Measurements from ENCODE around the gene LTBR. TPM values are rescaled to one million over a fixed set of nuclear protein-coding genes. Genes with fewer than 3 reads are reported as not detected.
"Not testable (repeated sequence)": the region's sequence is repeated elsewhere in the genome, so short reads cannot be mapped to it uniquely, and the experiment has no call there.

The LTBR gene
- total RNA-seq, 2 donors from 2014 or later: 0.47 to 1.4 TPM

DNA sequence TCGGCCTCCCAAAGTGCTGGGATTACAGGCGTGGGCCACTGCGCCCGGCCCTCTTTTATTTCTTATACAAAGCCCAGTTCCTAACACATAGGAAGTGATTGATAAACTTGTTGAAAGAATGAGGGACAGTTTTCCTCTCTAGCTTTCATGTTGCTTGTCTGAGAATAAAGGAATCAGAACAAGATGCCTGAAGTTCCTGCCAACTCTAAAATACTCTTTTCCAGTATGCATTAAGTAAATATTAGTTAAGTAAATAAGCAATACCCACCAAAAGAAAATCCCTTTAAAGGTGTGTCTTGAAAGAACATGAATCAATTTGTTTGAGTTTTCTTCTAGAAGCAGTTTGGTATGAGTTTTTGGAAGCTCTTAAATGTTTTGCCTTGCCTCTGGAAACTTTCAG, 36.4 kb downstream of the LTBR start:
- peaks cover 4% of the 10 kb centered on the region for H3K36me3 Mint-ChIP-seq (ENCODE audit: low read depth)
- no peak overlapping the region for H3K4me3 Mint-ChIP-seq
- peaks cover 11% of the 10 kb centered on the region for H3K4me1 Mint-ChIP-seq
- peak overlapping the region; percentile 11 for H3K27ac Mint-ChIP-seq
- H3K9me3 ChIP-seq (ENCODE audit: control insufficient read depth, low read length, poor library complexity, severe bottlenecking): no peaks in the 10 kb centered on the region
- DNase-seq (no peak), ATAC-seq (no peak)
- peaks cover 8% of the 10 kb centered on the region for H3K27me3 Mint-ChIP-seq

DNA sequence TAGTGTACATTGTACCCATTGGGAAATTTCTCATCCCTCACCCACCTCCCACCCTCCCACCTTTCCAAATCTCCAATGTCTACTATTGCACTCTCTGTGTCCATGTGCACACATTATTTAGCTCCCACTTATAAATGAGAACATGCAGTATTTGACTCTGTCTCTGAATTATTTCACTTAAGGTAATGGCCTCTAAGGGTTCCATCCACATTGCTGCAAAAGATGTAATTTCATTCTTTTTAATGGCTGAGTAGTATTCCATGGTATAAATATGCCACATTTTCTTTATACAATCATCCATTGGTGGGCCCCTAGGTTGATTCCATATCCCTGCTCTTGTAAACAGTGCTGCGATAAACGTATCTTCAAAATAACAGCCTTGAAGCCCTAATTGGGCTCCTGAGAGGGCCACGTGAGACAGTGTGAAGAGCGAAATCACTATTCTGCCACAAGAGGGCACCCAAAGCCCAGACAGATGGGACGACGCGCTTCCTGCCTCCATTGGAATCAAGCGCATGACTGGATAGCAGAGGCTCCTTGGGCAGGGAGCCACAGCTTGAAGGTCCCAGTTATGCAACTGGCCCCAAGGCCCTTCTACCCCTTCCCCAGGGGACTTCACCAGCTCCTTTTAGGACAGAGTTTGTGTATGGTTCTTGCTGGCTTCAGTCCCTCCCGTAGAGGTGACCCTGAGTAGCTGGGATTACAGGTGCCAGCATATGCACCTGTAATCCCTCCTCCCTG, 39.5 kb downstream of the LTBR start:
- Mint-ChIP-seq H3K4me1 (peaks cover 21% of the 10 kb centered on the region), H3K4me3 (no peak overlapping the region)

DNA sequence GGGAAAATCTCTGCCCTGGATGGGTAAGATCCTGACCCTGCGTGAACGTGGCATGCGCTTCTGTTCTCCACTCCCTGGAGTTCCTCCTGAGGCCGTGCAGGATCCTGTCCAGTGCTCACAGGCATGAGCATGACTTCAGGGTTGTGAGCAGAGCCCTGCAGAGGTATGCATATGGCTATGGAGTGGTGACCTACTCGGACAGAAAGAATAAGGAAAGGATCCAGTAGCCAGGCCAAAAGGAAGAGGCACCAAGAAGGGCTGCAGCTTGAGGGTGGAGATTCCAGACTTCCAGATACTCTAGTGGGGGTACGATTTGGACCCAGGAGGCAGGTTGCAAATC, 40.0 kb downstream of the LTBR start:
- no peak for DNase-seq
- H3K4me3 Mint-ChIP-seq: no peak overlapping the region
- no peak for ATAC-seq
- H3K4me1 Mint-ChIP-seq: peaks cover 21% of the 10 kb centered on the region
- H3K27ac Mint-ChIP-seq: no peak overlapping the region
- H3K9me3 ChIP-seq (ENCODE audit: control insufficient read depth, low read length, poor library complexity, severe bottlenecking): no peaks in the 10 kb centered on the region
- H3K27me3 Mint-ChIP-seq: no peaks in the 10 kb centered on the region
- H3K36me3 Mint-ChIP-seq (ENCODE audit: low read depth): no peaks in the 10 kb centered on the region

More for the DNA sequence above, 39.5 kb downstream of the LTBR start:
- Mint-ChIP-seq H3K27ac (no peak overlapping the region), H3K36me3 (ENCODE audit: low read depth) (no peaks in the 10 kb centered on the region), H3K27me3 (no peaks in the 10 kb centered on the region)
- DNase-seq (peak; percentile 50 to 64 (median 60)), ATAC-seq (peak; percentile 87)
- H3K9me3 ChIP-seq (ENCODE audit: control insufficient read depth, low read length, poor library complexity, severe bottlenecking): no peaks in the 10 kb centered on the region

DNA sequence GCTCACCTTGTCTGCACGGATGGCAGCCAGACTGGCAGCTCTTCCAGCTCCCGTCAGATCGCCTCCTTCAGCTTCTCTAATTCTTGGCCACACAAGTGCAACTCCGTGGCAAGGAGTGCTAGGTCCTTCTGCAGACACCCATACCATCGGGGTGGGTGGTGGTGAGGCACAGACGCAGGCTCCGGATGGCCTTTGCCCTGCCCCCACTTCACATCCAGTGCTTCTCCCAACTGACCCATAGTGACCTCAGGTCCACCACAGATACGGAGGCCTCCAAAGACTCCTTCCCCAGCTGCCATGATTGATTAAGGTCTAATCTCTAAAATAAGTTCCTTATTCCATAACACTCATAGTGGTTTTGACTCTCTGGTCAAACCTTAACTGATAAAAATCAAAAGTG, 40.9 kb downstream of the LTBR start:
- no peak overlapping the region for H3K27ac Mint-ChIP-seq
- ATAC-seq: no peak

DNA sequence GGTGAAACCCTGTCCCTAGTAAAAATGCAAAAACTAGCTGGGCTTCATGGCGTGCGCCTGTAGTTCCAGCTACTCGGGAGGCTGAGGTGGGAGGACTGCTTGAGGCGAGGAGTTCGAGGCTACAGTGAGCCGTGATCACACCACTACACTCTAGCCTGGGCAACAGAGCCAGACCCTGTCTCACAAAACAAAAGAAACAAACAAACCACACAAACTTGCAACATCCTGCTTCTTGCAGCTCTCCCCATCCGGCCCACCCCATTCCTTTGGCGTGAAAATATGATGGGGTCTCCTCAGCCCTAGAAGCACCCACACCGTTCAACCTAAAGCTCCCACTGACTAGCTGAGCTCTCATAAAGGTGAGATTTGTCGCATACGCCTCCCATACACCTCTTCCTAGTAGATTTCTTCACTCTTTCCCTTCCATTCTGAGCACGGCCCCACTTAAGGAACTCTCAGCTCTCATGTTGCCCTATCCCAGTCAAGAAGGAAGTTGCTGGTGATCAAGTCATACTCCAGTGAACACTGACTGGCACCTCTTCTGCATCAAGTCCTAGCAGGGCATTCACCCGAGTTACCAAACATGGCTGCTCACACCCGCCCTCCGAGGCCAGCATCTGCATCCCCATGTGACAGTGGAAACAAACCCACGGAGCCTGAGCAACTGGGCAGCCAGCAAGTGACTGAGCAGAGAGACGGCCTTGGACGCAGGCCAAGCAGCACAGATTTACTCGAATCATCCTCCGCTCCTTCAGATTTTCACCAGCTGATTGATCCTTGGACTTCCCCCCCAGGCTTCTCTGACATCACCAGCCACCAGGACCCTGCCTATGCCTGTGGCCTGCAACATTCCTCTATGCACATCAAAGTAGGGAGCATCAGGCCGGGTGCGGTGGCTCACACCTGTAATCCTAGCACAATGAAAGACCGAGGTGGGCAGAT, 41.9 kb downstream of the LTBR start:
- Mint-ChIP-seq H3K27me3 (no peaks in the 10 kb centered on the region), H3K36me3 (ENCODE audit: low read depth) (no peaks in the 10 kb centered on the region), H3K4me3 (no peak overlapping the region), H3K27ac (peak overlapping the region; percentile 98), H3K4me1 (peaks cover 23% of the 10 kb centered on the region)
- H3K9me3 ChIP-seq (ENCODE audit: control insufficient read depth, low read length, poor library complexity, severe bottlenecking): no peaks in the 10 kb centered on the region
- DNase-seq (no peak), ATAC-seq (no peak)

More for the DNA sequence above, 40.9 kb downstream of the LTBR start:
- Mint-ChIP-seq H3K36me3 (ENCODE audit: low read depth) (no peaks in the 10 kb centered on the region), H3K4me3 (no peak overlapping the region), H3K27me3 (no peaks in the 10 kb centered on the region), H3K4me1 (peaks cover 21% of the 10 kb centered on the region)
- DNase-seq: no peak
- H3K9me3 ChIP-seq (ENCODE audit: control insufficient read depth, low read length, poor library complexity, severe bottlenecking): no peaks in the 10 kb centered on the region

DNA sequence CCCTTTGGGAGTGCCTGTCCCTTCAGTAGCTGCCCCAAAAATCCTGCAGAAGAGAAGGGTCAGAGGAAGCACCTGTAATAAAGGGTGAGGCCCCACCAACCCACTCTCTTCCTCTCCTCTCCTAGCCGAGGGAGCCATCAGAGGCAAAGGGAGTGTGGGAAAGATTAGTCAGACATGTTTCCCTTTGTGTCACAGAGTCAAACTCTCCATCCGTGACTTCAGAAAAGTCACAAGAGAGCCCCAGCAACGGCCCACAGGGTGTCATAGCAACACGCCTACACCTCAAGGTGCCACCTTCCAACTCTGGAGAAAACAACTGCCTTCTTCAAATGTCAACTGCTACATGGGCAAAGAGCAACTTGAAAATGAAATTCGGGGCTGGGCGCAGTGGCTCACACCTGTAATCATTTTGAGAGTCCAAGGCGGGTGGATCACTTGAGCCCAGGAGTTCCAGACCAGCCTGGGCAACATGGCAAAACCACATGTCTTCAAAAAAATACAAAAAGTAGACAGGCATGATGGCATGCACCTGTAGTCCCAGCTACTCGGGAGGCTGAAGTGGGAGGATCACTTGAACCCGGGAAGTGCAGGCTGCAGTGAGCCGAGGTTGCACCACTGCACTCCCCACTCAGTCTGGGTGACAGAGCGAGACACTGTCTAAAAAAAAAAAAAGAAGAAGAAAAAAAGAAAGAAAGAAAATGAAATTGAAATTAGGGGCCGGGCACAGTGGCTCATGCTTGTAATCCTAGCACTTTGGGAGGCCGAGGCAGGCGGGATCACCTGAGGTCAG, 43.1 kb downstream of the LTBR start:
- H3K4me1 Mint-ChIP-seq: peaks cover 27% of the 10 kb centered on the region
- peak overlapping the region; percentile 66 for H3K4me3 Mint-ChIP-seq
- ATAC-seq: peak; percentile 78

DNA sequence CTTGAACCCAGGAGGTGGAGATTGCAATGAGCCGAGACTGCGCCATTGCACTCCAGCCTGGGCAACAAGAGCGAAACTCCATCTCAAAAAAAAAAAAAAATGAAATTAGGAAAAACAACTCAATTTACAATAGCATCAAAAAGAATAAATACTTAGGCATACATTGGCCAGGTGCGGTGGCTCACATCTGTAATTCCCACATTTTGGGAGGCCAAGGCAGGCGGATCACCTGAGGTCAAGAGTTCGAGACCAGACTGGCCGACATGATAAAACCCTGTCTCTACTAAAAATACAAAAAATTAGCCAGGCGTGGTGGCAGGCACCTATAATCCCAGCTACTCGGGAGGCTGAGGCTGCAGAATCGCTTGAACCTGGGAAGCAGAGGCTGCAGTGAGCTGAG, 43.8 kb downstream of the LTBR start:
- H3K27ac Mint-ChIP-seq: peak overlapping the region; percentile 98
- H3K36me3 Mint-ChIP-seq (ENCODE audit: low read depth); H3K27me3 Mint-ChIP-seq; DNase-seq; H3K4me3 Mint-ChIP-seq; H3K9me3 ChIP-seq (ENCODE audit: control insufficient read depth, low read length, poor library complexity, severe bottlenecking); ATAC-seq: not testable (repeated sequence)
- H3K4me1 Mint-ChIP-seq: peaks cover 29% of the 10 kb centered on the region

More for the DNA sequence above, 43.1 kb downstream of the LTBR start:
- Mint-ChIP-seq H3K27ac (peak overlapping the region; percentile 98), H3K27me3 (no peaks in the 10 kb centered on the region), H3K36me3 (ENCODE audit: low read depth) (no peaks in the 10 kb centered on the region)
- DNase-seq: peak in 2 of 3 donors; percentile 28 to 47
- H3K9me3 ChIP-seq (ENCODE audit: control insufficient read depth, low read length, poor library complexity, severe bottlenecking): no peaks in the 10 kb centered on the region

DNA sequence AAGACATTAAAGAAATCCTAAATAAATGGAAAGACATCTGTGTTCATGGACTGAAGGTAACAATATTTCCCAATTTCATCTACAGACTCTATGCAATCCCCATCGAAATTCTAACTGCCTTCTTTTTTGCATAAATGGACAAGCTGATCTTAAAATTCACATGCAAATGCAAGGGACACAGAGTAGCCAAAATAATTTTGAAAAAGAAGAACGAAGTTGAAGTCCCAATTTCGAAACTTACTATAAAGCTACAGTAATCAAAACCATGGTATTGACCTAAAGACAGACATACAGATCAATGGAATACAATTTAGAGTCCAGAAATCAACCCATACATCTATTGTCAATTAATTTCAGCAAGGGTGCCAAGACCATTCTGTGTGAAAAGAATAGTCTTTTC, 44.4 kb downstream of the LTBR start:
- H3K4me3 Mint-ChIP-seq: no peak overlapping the region
- H3K4me1 Mint-ChIP-seq: peaks cover 27% of the 10 kb centered on the region
- no peak for ATAC-seq

DNA sequence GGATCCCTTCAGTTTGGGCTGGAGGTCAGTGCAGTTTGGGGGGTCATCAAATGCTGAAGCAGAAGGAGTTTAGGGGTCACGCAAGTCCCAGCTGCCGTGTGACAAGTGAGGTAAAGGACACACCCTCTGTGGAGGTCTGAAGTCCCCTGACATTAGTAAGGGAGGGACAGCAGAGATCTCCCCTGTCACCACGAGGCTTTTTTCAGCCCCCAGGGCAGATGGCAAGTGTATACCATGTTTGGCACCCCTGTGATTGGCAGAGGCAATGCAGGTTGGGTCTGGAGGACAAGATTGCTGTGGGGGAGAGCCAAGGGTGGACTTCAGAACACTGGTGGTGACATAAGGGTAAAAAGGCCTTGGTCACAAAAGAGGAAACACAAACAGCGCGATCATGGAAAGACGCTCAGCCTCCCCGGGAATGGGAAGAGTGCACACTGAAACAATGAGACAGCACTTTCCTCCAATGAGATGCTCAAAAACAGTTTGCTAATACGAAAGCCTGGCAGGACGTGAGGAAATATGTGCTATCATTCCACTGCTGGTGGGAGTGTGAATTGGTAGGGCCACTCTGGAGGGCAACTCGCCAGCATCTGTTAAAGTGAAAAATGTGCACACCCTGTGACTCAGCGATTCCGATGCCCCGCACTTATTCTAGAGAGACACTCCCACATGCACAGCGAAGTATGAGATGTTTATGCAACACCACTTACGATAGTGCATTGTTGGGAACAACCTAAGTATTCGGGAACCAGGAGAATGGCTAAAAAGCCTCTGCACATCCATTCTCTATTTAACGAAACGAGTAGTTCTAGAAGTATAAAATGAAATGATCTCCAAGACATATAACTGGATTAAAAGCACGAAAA, 46.4 kb downstream of the LTBR start:
- Mint-ChIP-seq H3K27me3 (no peaks in the 10 kb centered on the region), H3K4me1 (peaks cover 27% of the 10 kb centered on the region), H3K36me3 (ENCODE audit: low read depth) (no peaks in the 10 kb centered on the region), H3K27ac (no peak overlapping the region), H3K4me3 (no peak overlapping the region)
- no peak for ATAC-seq
- no peaks in the 10 kb centered on the region for H3K9me3 ChIP-seq (ENCODE audit: control insufficient read depth, low read length, poor library complexity, severe bottlenecking)
- no peak for DNase-seq

More for the DNA sequence above, 44.4 kb downstream of the LTBR start:
- Mint-ChIP-seq H3K27me3 (no peaks in the 10 kb centered on the region), H3K27ac (no peak overlapping the region), H3K36me3 (ENCODE audit: low read depth) (no peaks in the 10 kb centered on the region)
- H3K9me3 ChIP-seq (ENCODE audit: control insufficient read depth, low read length, poor library complexity, severe bottlenecking): no peaks in the 10 kb centered on the region
- DNase-seq: no peak

DNA sequence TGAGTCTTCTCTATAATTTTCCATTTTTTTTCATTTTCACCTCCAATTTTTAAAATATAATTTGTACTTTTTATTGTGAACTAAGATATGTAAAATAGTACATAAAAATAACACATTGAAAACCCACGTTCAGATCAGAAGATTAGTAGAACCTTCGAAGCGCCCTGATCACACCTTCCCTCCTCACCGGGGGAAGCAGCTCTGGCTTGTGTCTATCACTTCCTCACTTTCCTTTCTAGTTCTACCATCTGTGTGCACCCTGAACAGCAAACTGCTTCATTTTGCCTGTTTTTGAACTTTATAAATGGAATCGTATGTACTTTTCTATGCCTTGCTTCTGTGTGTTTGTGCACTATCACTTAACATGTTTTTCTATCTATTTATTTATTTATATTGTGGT, 49.0 kb downstream of the LTBR start:
- no peaks in the 10 kb centered on the region for H3K27me3 Mint-ChIP-seq
- no peak for DNase-seq
- no peak overlapping the region for H3K27ac Mint-ChIP-seq
- ATAC-seq: no peak
- no peaks in the 10 kb centered on the region for H3K9me3 ChIP-seq (ENCODE audit: control insufficient read depth, low read length, poor library complexity, severe bottlenecking)
- no peak overlapping the region for H3K4me3 Mint-ChIP-seq
- peaks cover 15% of the 10 kb centered on the region for H3K4me1 Mint-ChIP-seq
- no peaks in the 10 kb centered on the region for H3K36me3 Mint-ChIP-seq (ENCODE audit: low read depth)

DNA sequence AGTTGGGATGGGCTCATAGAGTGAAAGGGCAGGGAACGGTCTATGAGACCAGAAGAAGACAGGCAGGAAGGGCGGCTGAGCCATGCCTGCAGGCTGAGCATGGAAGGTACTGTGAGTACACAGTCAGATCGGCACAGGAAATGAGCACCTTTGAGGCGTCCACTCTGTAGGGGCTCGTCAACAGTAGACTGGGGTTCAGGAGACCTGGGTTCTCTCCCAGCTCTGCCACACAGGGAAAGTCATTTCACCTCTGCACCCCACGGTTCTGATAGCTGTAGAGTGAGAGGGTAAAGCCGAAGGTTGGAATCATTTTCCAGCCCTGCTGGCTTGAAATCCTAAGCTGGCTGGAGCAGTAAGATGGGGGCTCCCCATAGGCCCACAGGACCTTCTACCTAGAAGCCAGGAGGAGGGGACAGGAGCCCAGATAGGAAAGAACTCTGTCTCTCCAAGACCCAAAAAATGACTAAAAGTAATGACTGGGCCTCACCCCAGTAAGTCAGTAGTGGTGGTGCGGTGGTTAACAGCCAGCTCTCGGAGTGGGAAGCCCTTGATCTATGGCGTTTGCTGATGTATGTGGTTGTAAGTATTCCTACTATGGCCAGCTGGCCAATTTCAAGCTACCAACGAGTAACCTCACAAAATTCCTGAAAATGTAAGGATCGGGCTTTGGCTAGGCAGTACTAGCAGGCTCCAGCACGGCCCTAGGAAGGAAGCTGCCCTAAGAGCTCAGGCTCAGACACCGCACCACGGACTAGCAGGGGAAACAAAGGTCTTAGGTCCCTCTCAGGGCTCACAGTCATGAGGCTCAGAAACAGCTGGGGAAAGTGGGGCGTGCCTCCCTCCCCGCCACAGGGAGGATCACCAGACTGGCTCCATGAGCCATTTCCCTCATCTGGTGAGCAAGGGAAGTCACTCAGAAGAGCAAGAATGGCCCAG, 50.5 kb downstream of the LTBR start:
- DNase-seq: no peak
- Mint-ChIP-seq H3K27ac (no peak overlapping the region), H3K4me3 (no peak overlapping the region), H3K4me1 (peaks cover 15% of the 10 kb centered on the region), H3K36me3 (ENCODE audit: low read depth) (no peaks in the 10 kb centered on the region), H3K27me3 (no peaks in the 10 kb centered on the region)
- peak; percentile 78 for ATAC-seq
- no peaks in the 10 kb centered on the region for H3K9me3 ChIP-seq (ENCODE audit: control insufficient read depth, low read length, poor library complexity, severe bottlenecking)

Data from T-helper 17 cell (primary cell).